ENCODE measurements around the gene ALDH6A1. TPM values are rescaled to one million over a fixed set of nuclear protein-coding genes. Genes with fewer than 3 reads are reported as not detected.

The ALDH6A1 gene
- total and polyA plus RNA-seq, 9 donors, result 28.6 to 78.1 (median 50.3) TPM

GRCh38 chr14:74035556-74035955, 48.7 kb downstream of the ALDH6A1 start:
- Histone ChIP-seq H3K4me1 (ENCODE audit: insufficient read depth) (no peaks in the 10 kb centered on the region), H3K4me3 (no peak overlapping the region), H3K27ac (no peak overlapping the region), H3K27me3 (no peaks in the 10 kb centered on the region), H3K36me3 (no peaks in the 10 kb centered on the region), H3K9me3 (no peaks in the 10 kb centered on the region)
- WGBS, 3 donors, result 88 to 95% (median 92%) methylated on average over 4 of the region's 4 CpGs
- DNase-seq, result no peak
- TF ChIP-seq POLR2A (IDR thresholded peaks at IDR 0.05) (no peak), CTCF (IDR thresholded peaks at IDR 0.05) (no peak), EP300 (IDR thresholded peaks at IDR 0.05) (no peak)
- intact Hi-C loops (cut with DNase I), result no loop called here

GRCh38 chr14:74034572-74034971, 49.7 kb downstream of the ALDH6A1 start:
- H3K4me3 ChIP-seq, result no peak overlapping the region
- no peak for TF ChIP-seq POLR2A (IDR thresholded peaks at IDR 0.05)
- TF ChIP-seq CTCF (IDR thresholded peaks at IDR 0.05), result no peak
- no peak for TF ChIP-seq EP300 (IDR thresholded peaks at IDR 0.05)
- no peaks in the 10 kb centered on the region for H3K27me3 ChIP-seq
- WGBS, 3 donors, result 69 to 86% (median 81%) methylated on average over 3 of the region's 3 CpGs
- intact Hi-C loops (cut with DNase I), result no loop called here
- no peaks in the 10 kb centered on the region for H3K36me3 ChIP-seq
- H3K27ac ChIP-seq, result no peak overlapping the region
- DNase-seq, result no peak
- no peaks in the 10 kb centered on the region for H3K9me3 ChIP-seq
- H3K4me1 ChIP-seq (ENCODE audit: insufficient read depth), result no peaks in the 10 kb centered on the region

GRCh38 chr14:74029136-74029535, 55.1 kb downstream of the ALDH6A1 start:
- Histone ChIP-seq H3K27me3 (no peaks in the 10 kb centered on the region), H3K27ac (no peak overlapping the region), H3K9me3 (no peaks in the 10 kb centered on the region), H3K36me3 (no peaks in the 10 kb centered on the region), H3K4me3 (no peak overlapping the region), H3K4me1 (ENCODE audit: insufficient read depth) (no peaks in the 10 kb centered on the region)
- intact Hi-C loops (cut with DNase I), result no loop called here
- 95 to 98% (median 96%) methylated on average over 3 of the region's 3 CpGs for WGBS, 3 donors
- DNase-seq, result no peak
- TF ChIP-seq CTCF (IDR thresholded peaks at IDR 0.05) (no peak), POLR2A (IDR thresholded peaks at IDR 0.05) (no peak), EP300 (IDR thresholded peaks at IDR 0.05) (no peak)

GRCh38 chr14:74022346-74022745, 61.9 kb downstream of the ALDH6A1 start:
- WGBS, 3 donors, result 73 to 91% (median 85%) methylated on average over 4 of the region's 4 CpGs
- TF ChIP-seq EP300 (IDR thresholded peaks at IDR 0.05), result no peak
- TF ChIP-seq CTCF (IDR thresholded peaks at IDR 0.05), result no peak
- no peak for TF ChIP-seq POLR2A (IDR thresholded peaks at IDR 0.05)
- intact Hi-C loops (cut with DNase I), result no loop called here

More at GRCh38 chr14:74022346-74022745, 61.9 kb downstream of the ALDH6A1 start:
- DNase-seq, result no peak
- no peak overlapping the region for H3K4me3 ChIP-seq
- H3K27ac ChIP-seq, result no peak overlapping the region
- H3K9me3 ChIP-seq, result no peaks in the 10 kb centered on the region
- H3K4me1 ChIP-seq (ENCODE audit: insufficient read depth), result no peaks in the 10 kb centered on the region
- H3K36me3 ChIP-seq, result no peaks in the 10 kb centered on the region
- H3K27me3 ChIP-seq, result no peaks in the 10 kb centered on the region
